BLaER1 treated with 17β-estradiol and CSF1 and Interleukin-3, amounts not matched to agents 10 nM and 100 nM (cell line): ENCODE measurements around the gene PRKCH.

ENCODE experiments used
- H3K27ac ChIP-seq, 11 experiments: shearing (Covaris generic); formaldehyde crosslinking; 2 replicates each; pipeline ENCODE4 v1.8.1; 2022
- H3K27me3 ChIP-seq, 11 experiments: shearing (Covaris generic); formaldehyde crosslinking; 2 replicates each; pipeline ENCODE4 v1.8.1; 2022
- H3K36me3 ChIP-seq, 11 experiments: shearing (Covaris generic); formaldehyde crosslinking; 2 replicates each; pipeline ENCODE4 v1.8.1; 2022
- H3K4me1 ChIP-seq, 10 experiments: shearing (Covaris generic); formaldehyde crosslinking; 2 replicates each; pipeline ENCODE4 v1.8.1; 2022
- H3K4me2 ChIP-seq, 11 experiments: shearing (Covaris generic); formaldehyde crosslinking; 2 replicates each; pipeline ENCODE4 v1.8.1; 2022
- H3K4me3 ChIP-seq, 10 experiments: shearing (Covaris generic); formaldehyde crosslinking; 2 replicates each; pipeline ENCODE4 v1.8.1; 2022
- H3K9ac ChIP-seq, 11 experiments: shearing (Covaris generic); formaldehyde crosslinking; 2 replicates each; pipeline ENCODE4 v1.8.1; 2022
- H3K9me3 ChIP-seq, 11 experiments: shearing (Covaris generic); formaldehyde crosslinking; replicated peaks in 1 of 11; 2 replicates each; pipeline ENCODE4 v1.8.1; 2022
- H4K20me1 ChIP-seq, 11 experiments: shearing (Covaris generic); formaldehyde crosslinking; 2 replicates each; pipeline ENCODE4 v1.8.1; 2022
- Cebpa-rat ChIP-seq, 11 experiments: shearing (Covaris generic); IDR thresholded peaks; 2 replicates each; pipeline ENCODE4 v1.8.1; 2022

The PRKCH gene

DNA sequence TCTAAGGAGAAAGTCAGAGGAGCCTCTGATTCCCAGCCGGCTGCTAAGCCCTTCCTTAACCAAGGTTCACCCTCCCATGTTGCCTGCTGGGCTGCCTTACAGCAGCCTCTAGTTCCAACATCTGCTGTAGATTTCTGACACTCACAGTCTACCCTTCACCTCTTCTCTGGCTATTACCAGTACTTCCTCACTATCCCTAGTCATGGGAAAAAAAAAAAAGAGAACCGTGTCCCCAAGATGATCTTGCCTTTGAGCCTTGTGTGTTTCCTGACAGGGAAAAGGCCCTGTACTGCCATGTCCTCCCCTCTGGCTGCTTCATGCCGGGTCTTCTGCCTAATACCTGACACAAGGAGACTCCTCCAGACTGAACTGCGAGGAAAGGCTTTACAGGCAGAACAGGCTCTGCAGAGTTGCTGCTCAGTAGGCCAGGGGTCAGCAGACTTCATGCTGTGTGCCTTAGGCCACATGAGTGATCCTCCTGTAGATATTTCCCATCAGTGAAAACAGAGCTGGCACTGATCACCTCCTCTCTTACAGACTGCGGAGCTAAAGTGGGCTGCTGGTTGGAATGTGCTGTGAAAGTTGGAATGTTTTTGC is 46.8 kb downstream of the PRKCH start:
- Histone ChIP-seq H4K20me1 (peaks cover 0 to 6% (median 0%) of the 10 kb centered on the region in 11 experiments; a peak in 3 of 22 replicates), H3K4me3 (no peak overlapping the region), H3K4me2 (peak overlapping the region in 1 of 11 experiments; percentile 18; a peak in 1 of 22 replicates), H3K36me3 (peaks cover 0 to 25% (median 10%) of the 10 kb centered on the region in 11 experiments; a peak in 16 of 22 replicates), H3K9ac (no peak overlapping the region), H3K4me1 (peaks cover 5 to 24% (median 12%) of the 10 kb centered on the region in 10 experiments; a peak in 16 of 20 replicates), H3K27me3 (no peaks in the 10 kb centered on the region), H3K9me3 (peaks cover 10 to 34% (median 29%) of the 10 kb centered on the region in 11 experiments), H3K27ac (no peak overlapping the region)
- TF ChIP-seq Cebpa-rat (IDR thresholded peaks at IDR 0.05), result no peak

DNA sequence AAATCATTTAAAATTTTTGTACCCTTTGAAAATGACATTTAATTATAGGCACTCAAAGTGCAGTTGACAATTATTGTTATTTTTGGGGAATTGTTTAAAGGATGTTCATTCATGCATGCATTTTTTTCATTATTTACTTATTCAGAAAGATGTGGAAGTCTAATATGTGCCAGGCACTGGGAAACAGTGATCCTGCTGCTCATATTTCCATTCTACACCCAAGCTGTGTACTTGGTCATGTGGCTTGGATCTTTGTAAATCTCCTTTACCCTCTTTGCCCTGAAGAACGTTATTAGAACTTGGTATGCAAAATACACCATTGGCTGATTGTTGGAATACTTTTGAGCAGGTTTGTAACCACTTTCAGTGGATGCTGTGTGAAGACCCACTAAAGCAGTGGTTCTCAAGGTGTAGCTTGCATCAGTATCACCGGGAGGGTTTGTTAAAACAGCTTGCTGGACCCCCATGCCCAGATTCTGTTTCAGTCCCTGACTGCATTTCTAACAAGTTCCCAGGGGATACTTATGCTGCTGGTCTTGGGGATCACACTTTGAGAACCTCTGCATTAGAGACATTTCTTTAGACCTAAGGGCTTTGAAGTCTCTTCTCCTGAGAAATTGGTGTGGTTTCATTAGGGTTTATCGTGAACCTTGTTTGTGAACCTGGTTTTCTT is 47.5 kb downstream of the PRKCH start:
- Histone ChIP-seq H3K9me3 (peaks cover 17 to 41% (median 36%) of the 10 kb centered on the region in 11 experiments), H4K20me1 (peaks cover 0 to 6% (median 0%) of the 10 kb centered on the region in 11 experiments; a peak in 3 of 22 replicates), H3K9ac (no peak overlapping the region), H3K27ac (no peak overlapping the region), H3K4me3 (no peak overlapping the region), H3K36me3 (peaks cover under 1 to 32% (median 17%) of the 10 kb centered on the region in 11 experiments; a peak in 17 of 22 replicates), H3K4me2 (no peak overlapping the region), H3K27me3 (no peaks in the 10 kb centered on the region), H3K4me1 (peaks cover 5 to 24% (median 12%) of the 10 kb centered on the region in 10 experiments; a peak in 16 of 20 replicates)
- TF ChIP-seq Cebpa-rat (IDR thresholded peaks at IDR 0.05), result no peak

DNA sequence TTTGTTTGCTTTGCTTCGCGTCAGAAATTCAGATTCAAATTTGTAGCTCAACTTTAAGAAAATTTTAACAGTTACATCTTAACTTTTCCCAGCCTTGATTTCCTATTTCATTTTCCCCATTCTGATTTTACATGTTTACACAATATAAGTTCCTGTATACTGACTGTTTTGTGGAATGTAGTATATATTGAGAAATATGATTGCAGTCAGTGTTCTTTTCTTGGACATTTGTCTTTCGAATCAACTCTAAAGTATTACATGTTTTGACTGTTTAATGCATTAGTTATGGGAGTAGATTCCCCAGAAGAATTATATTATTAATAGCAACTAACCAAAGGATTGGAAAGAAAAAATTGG is 48.1 kb downstream of the PRKCH start:
- Histone ChIP-seq H3K27ac (no peak overlapping the region), H3K4me2 (no peak overlapping the region), H3K4me3 (no peak overlapping the region), H3K36me3 (peaks cover 3 to 37% (median 22%) of the 10 kb centered on the region in 11 experiments; a peak in 18 of 22 replicates), H3K9ac (no peak overlapping the region), H3K27me3 (no peaks in the 10 kb centered on the region), H3K9me3 (peaks cover 22 to 46% (median 42%) of the 10 kb centered on the region in 11 experiments), H4K20me1 (peaks cover 0 to 6% (median 0%) of the 10 kb centered on the region in 11 experiments; a peak in 3 of 22 replicates), H3K4me1 (peaks cover 5 to 21% (median 12%) of the 10 kb centered on the region in 10 experiments; a peak in 16 of 20 replicates)
- TF ChIP-seq Cebpa-rat (IDR thresholded peaks at IDR 0.05), result no peak

DNA sequence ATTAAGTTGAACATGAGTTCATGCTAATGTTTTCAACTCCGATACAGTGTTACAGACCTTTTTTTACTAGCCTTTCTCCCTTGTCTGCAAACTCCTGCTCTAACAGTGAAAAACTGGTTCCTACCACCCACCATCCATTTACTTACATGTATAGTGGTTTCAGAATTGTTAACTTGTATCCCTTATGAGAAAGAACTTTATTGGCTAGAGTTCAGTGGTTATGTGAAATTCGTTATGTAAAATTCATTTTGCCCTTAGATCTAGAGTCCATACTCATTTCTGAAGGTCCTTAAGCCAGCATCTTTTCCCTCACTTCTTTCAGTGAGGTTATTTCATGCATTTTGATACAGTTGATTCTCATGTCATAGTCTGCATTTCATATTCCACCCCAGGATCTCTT is 51.0 kb downstream of the PRKCH start:
- peaks cover 52 to 76% (median 71%) of the 10 kb centered on the region in 11 experiments for H3K9me3 ChIP-seq
- H3K4me3 ChIP-seq, result no peak overlapping the region; a peak in 1 of 20 replicates
- H4K20me1 ChIP-seq, result no peaks in the 10 kb centered on the region; a peak in 1 of 22 replicates
- peaks cover 3 to 64% (median 34%) of the 10 kb centered on the region in 11 experiments; a peak in 19 of 22 replicates for H3K36me3 ChIP-seq
- TF ChIP-seq Cebpa-rat (IDR thresholded peaks at IDR 0.05), result no peak
- H3K27me3 ChIP-seq, result no peaks in the 10 kb centered on the region
- no peak overlapping the region for H3K4me2 ChIP-seq
- H3K4me1 ChIP-seq, result peaks cover 0 to 14% (median 6%) of the 10 kb centered on the region in 10 experiments; a peak in 7 of 20 replicates
- H3K9ac ChIP-seq, result no peak overlapping the region
- no peak overlapping the region for H3K27ac ChIP-seq

DNA sequence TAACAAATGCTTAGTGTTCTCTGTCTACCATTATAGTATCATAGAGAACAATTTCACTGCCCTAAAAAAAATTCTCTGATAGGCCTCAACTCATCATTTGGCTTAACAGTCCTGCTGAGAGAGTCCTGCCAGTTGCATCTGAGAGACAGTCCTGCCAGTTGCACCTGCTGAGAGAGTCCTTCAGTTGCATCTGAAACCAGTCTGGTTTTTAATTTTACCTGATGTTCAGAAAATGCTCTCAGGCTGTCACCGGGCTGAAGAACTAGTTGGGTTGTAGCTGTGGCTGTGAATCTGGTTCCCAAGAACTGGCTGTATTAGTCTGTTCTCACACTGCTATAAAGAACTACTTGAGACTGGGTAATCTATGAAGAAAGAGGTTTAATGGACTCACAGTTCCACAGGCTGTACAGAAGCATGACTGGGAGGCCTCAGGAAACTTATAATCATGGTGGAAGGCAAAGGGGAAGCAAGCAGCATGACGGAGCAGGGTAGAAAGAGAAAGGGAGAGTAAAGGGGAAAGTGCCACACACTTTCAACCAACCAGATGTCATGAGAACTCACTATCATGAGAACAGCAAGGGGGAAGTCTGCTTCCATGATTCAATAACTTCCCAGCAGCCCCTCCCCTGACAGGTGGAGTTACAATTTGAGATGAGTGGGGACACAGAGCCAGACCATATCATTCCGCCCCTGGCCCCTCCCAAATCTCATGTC is 51.6 kb downstream of the PRKCH start:
- no peak for TF ChIP-seq Cebpa-rat (IDR thresholded peaks at IDR 0.05)
- no peak overlapping the region for H3K27ac ChIP-seq
- no peaks in the 10 kb centered on the region; a peak in 1 of 22 replicates for H4K20me1 ChIP-seq
- no peak overlapping the region for H3K4me2 ChIP-seq
- peaks cover 54 to 82% (median 77%) of the 10 kb centered on the region in 11 experiments for H3K9me3 ChIP-seq
- peaks cover 0 to 13% (median 5%) of the 10 kb centered on the region in 10 experiments; a peak in 7 of 20 replicates for H3K4me1 ChIP-seq
- peak overlapping the region in 4 of 10 experiments; percentile 14 to 40 (median 24); a peak in 3 of 20 replicates for H3K4me3 ChIP-seq
- peaks cover 3 to 64% (median 34%) of the 10 kb centered on the region in 11 experiments; a peak in 19 of 22 replicates for H3K36me3 ChIP-seq
- no peak overlapping the region for H3K9ac ChIP-seq
- no peaks in the 10 kb centered on the region for H3K27me3 ChIP-seq

DNA sequence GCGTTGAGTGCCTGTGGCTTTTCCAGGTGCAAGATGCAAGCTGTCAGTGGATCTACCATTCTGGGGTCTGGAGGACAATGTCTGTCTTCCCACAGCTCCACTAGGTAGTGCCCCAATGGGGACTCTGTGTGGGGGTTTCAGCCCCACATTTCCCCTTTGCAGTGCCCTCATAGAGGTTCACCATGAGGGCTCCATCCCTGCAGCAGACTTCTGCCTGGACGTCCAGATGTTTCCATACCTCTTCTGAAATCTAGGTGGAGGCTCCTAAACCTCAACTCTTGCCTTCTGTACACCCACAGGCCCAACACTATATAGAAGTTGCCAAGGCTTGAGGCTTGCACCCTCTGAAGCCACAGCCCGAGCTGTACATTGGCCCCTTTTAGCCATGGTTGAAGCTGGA is 52.9 kb downstream of the PRKCH start:
- Histone ChIP-seq H3K4me1 (peaks cover 0 to 11% (median 4%) of the 10 kb centered on the region in 10 experiments; a peak in 11 of 20 replicates), H3K4me2 (no peak overlapping the region), H4K20me1 (no peaks in the 10 kb centered on the region; a peak in 1 of 22 replicates), H3K9ac (no peak overlapping the region), H3K4me3 (peak overlapping the region in 8 of 10 experiments; percentile 14 to 40 (median 30); a peak in 10 of 20 replicates), H3K9me3 (peaks cover 54 to 89% (median 82%) of the 10 kb centered on the region in 11 experiments), H3K27ac (no peak overlapping the region), H3K36me3 (peaks cover 3 to 64% (median 34%) of the 10 kb centered on the region in 11 experiments; a peak in 19 of 22 replicates), H3K27me3 (no peaks in the 10 kb centered on the region)
- no peak for TF ChIP-seq Cebpa-rat (IDR thresholded peaks at IDR 0.05)

DNA sequence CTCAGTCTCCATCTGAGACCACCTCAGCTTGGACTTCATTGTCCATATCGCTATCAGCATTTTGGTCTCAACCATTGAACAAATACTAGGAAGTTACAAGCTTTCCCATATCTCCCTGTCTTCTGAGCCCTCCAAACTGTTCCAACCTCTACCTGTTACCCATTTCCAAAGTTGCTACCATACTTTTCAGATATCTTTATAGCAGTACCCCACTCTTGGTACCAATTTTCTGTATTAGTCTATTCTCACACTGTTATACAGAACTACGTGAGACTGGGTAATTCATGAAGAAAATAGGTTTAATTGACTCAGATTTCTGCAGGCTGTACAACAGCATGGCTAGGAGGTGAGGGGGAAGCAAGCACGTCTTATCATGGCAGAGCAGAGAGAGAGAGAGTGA is 53.8 kb downstream of the PRKCH start:
- peaks cover 7 to 21% (median 13%) of the 10 kb centered on the region in 10 experiments; a peak in 18 of 20 replicates for H3K4me1 ChIP-seq
- no peak for TF ChIP-seq Cebpa-rat (IDR thresholded peaks at IDR 0.05)
- peaks cover 54 to 85% (median 77%) of the 10 kb centered on the region in 11 experiments for H3K9me3 ChIP-seq
- H3K4me3 ChIP-seq, result peak overlapping the region in 2 of 10 experiments; percentile 8 to 33; a peak in 2 of 20 replicates
- no peak overlapping the region for H3K4me2 ChIP-seq
- peaks cover 0 to 60% (median 34%) of the 10 kb centered on the region in 11 experiments; a peak in 19 of 22 replicates for H3K36me3 ChIP-seq
- no peak overlapping the region for H3K27ac ChIP-seq
- no peaks in the 10 kb centered on the region for H3K27me3 ChIP-seq
- peaks cover 0 to 7% (median 0%) of the 10 kb centered on the region in 11 experiments; a peak in 2 of 22 replicates for H4K20me1 ChIP-seq
- H3K9ac ChIP-seq, result no peak overlapping the region

DNA sequence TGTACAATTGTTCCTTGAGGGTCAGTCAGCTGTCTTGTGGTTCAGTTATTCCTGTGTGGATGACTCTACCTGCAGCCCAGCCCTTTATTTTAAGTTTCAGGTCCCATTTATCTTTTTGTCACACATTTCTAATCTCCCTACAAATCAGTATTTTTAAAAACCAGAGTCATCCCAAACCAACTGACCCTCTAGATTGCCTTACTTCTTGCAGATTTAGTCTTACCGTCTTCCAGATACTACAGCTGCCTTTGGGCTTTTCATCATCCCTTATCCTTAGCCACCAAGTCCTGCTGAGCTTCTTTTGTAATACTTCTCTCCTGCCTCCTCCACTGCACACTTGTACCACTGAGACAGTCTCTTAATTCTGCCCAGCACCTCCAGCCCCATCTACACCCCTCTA is 54.9 kb downstream of the PRKCH start:
- TF ChIP-seq Cebpa-rat (IDR thresholded peaks at IDR 0.05), result no peak
- H3K27ac ChIP-seq, result no peak overlapping the region
- H3K4me2 ChIP-seq, result no peak overlapping the region
- peaks cover 0 to 9% (median 0%) of the 10 kb centered on the region in 11 experiments; a peak in 3 of 22 replicates for H4K20me1 ChIP-seq
- peaks cover 0 to 58% (median 34%) of the 10 kb centered on the region in 11 experiments; a peak in 19 of 22 replicates for H3K36me3 ChIP-seq
- H3K4me1 ChIP-seq, result peaks cover 7 to 30% (median 18%) of the 10 kb centered on the region in 10 experiments; a peak in 18 of 20 replicates
- no peaks in the 10 kb centered on the region for H3K27me3 ChIP-seq
- H3K9me3 ChIP-seq, result peaks cover 54 to 76% (median 70%) of the 10 kb centered on the region in 11 experiments
- H3K9ac ChIP-seq, result no peak overlapping the region
- H3K4me3 ChIP-seq, result no peak overlapping the region
